H1 (cell line): ENCODE data around the gene AK2. TPM values are rescaled to one million over a fixed set of nuclear protein-coding genes. Genes with fewer than 3 reads are reported as not detected.

Source experiments
- CTCF ChIA-PET: fragments of 300-600 bp; sonication (Branson Sonifier 250); formaldehyde crosslinking; loops from one replicate; lab custom pipeline; 2021; ENCODE audit not compliant: partially characterized antibody; lab: Charles Lee
- POLR2A ChIA-PET: fragments of 300-600 bp; sonication (Branson Sonifier 250); formaldehyde crosslinking; loops from one replicate; lab custom pipeline; 2021; ENCODE audit warnings: inconsistent platforms; ENCODE audit not compliant: partially characterized antibody; lab: Charles Lee
- DNase-seq, 2 experiments: peaks; one replicate each; pipeline versions ENCODE4 v3.0.0 to v3.0.0-alpha.2; 2010 to 2022; ENCODE audit warnings: low spot score in 2 of 2, low read depth in 1 of 2, mixed read lengths in 1 of 2
- FAIRE-seq: peaks from 2 replicates; lab custom pipeline; 2011; peaks lifted over from hg19 to GRCh38; lab: Jason Lieb, UNC
- H2AFZ ChIP-seq: 2 replicates; pipeline ENCODE4 v1.8.1; 2012; ENCODE audit warnings: low read length, inconsistent platforms
- H2AK5ac ChIP-seq: 2 replicates; pipeline ENCODE4 v1.6.1; 2013; ENCODE audit warnings: low read depth, low read length
- H2BK120ac ChIP-seq: replicated peaks from 2 replicates; pipeline ENCODE3; 2013; ENCODE audit warnings: low read depth, low read length, inconsistent platforms
- H2BK12ac ChIP-seq: 2 replicates; pipeline ENCODE4 v1.6.1; 2013; ENCODE audit warnings: low read depth, low read length
- H2BK15ac ChIP-seq: 2 replicates; pipeline ENCODE4 v1.6.1; 2013; ENCODE audit warnings: low read length
- H2BK20ac ChIP-seq: 2 replicates; pipeline ENCODE4 v1.6.1; 2013; ENCODE audit warnings: low read length
- H2BK5ac ChIP-seq: 2 replicates; pipeline ENCODE4 v1.6.1; 2013; ENCODE audit warnings: low read depth, low read length
- H3K14ac ChIP-seq: 2 replicates; pipeline ENCODE4 v1.6.1; 2013; ENCODE audit warnings: inconsistent platforms; ENCODE audit not compliant: insufficient read length
- H3K18ac ChIP-seq: 2 replicates; pipeline ENCODE4 v1.6.1; 2013; ENCODE audit warnings: low read length; ENCODE audit errors: extremely low read depth
- H3K23ac ChIP-seq: 2 replicates; pipeline ENCODE4 v1.6.1; 2013; ENCODE audit warnings: inconsistent platforms; ENCODE audit not compliant: insufficient read length
- H3K23me2 ChIP-seq: 2 replicates; pipeline ENCODE4 v1.6.1; 2013; ENCODE audit warnings: low read depth, low read length
- H3K27ac ChIP-seq: 2 replicates; pipeline ENCODE4 v1.6.1; 2011; ENCODE audit warnings: low read depth, low read length, inconsistent platforms
- H3K27me3 ChIP-seq, 4 experiments: replicated peaks in 1 of 4; 1 replicate in 1 of 4; 2 replicates in 3 of 4; pipeline versions ENCODE4 v1.6.1 to v1.8.1; 2011 to 2013; ENCODE audit warnings: low read length in 3 of 4, mild to moderate bottlenecking in 3 of 4, inconsistent platforms in 2 of 4, mixed read lengths in 2 of 4, moderate library complexity in 1 of 4; ENCODE audit not compliant: control insufficient read depth in 3 of 4, insufficient read depth in 3 of 4; ENCODE audit errors: extremely low read depth in 1 of 4
- H3K36me3 ChIP-seq, 4 experiments: 2 replicates each; pipeline versions ENCODE4 v1.6.1 to v1.8.1; 2011 to 2013; ENCODE audit warnings: mild to moderate bottlenecking in 4 of 4, low read length in 3 of 4, moderate library complexity in 2 of 4, control low read depth in 1 of 4, inconsistent platforms in 1 of 4; ENCODE audit not compliant: insufficient read depth in 4 of 4, control insufficient read depth in 2 of 4
- H3K4ac ChIP-seq: replicated peaks from 2 replicates; pipeline ENCODE3; 2013; ENCODE audit warnings: low read length, low read depth, mixed read lengths, inconsistent platforms; ENCODE audit not compliant: insufficient read length
- H3K4me1 ChIP-seq, 4 experiments: replicated peaks in 1 of 4; 1 replicate in 1 of 4; 2 replicates in 3 of 4; pipeline versions ENCODE4 v1.6.1 to v1.8.1; 2011 to 2013; ENCODE audit warnings: low read length in 3 of 4, inconsistent platforms in 2 of 4, mixed read lengths in 1 of 4; ENCODE audit not compliant: insufficient read depth in 4 of 4, control insufficient read depth in 3 of 4
- H3K4me2 ChIP-seq, 2 experiments: 2 replicates each; pipeline versions ENCODE4 v1.6.1 to v1.8.1; 2011 to 2013; ENCODE audit warnings: low read depth in 2 of 2, low read length in 2 of 2, control low read depth in 1 of 2, inconsistent platforms in 1 of 2, mild to moderate bottlenecking in 1 of 2; ENCODE audit not compliant: insufficient read depth in 1 of 2
- H3K4me3 ChIP-seq, 4 experiments: fragments of 200-600, 300-600 bp in 1 of 4; sonication (generic), shearing (Covaris generic), sonication (Bioruptor Twin) in 1 of 4; 2 replicates each; pipeline versions ENCODE4 v1.5.1 to v1.8.1; 2011 to 2016; ENCODE audit warnings: low read length in 4 of 4, low read depth in 3 of 4, control low read depth in 2 of 4, inconsistent platforms in 2 of 4, mild to moderate bottlenecking in 2 of 4, mixed read lengths in 1 of 4, moderate library complexity in 1 of 4; ENCODE audit not compliant: insufficient read depth in 2 of 4; ENCODE audit errors: extremely low read depth in 1 of 4
- H3K56ac ChIP-seq: replicated peaks from 2 replicates; pipeline ENCODE3; 2013; ENCODE audit warnings: low read depth, mild to moderate bottlenecking, mixed read lengths, low read length, inconsistent platforms; ENCODE audit not compliant: insufficient read length
- H3K79me1 ChIP-seq: 2 replicates; pipeline ENCODE4 v1.6.1; 2013; ENCODE audit warnings: low read depth, low read length, control low read depth
- H3K79me2 ChIP-seq, 2 experiments: 2 replicates each; pipeline versions ENCODE4 v1.6.1 to v1.8.1; 2012 to 2013; ENCODE audit warnings: low read length in 2 of 2, mild to moderate bottlenecking in 2 of 2, inconsistent platforms in 1 of 2; ENCODE audit not compliant: insufficient read depth in 2 of 2, control insufficient read depth in 1 of 2
- H3K9ac ChIP-seq, 4 experiments: replicated peaks in 1 of 4; 1 replicate in 1 of 4; 2 replicates in 3 of 4; pipeline versions ENCODE4 v1.6.1 to v1.8.1; 2011 to 2013; ENCODE audit warnings: low read depth in 3 of 4, low read length in 3 of 4, control low read depth in 2 of 4, mild to moderate bottlenecking in 2 of 4, moderate library complexity in 2 of 4, inconsistent platforms in 1 of 4; ENCODE audit errors: extremely low read depth in 1 of 4
- H3K9me3 ChIP-seq, 2 experiments: 2 replicates each; pipeline versions ENCODE4 v1.6.1 to v1.8.1; 2012 to 2013; ENCODE audit warnings: mild to moderate bottlenecking in 2 of 2, moderate library complexity in 2 of 2, control low read depth in 1 of 2, inconsistent platforms in 1 of 2, low read depth in 1 of 2, low read length in 1 of 2, mixed read lengths in 1 of 2; ENCODE audit not compliant: insufficient read depth in 2 of 2
- H4K20me1 ChIP-seq, 2 experiments: replicated peaks in 1 of 2; 2 replicates each; pipeline versions ENCODE3 to v1.8.1; 2011 to 2013; ENCODE audit warnings: inconsistent platforms in 2 of 2, low read length in 2 of 2, mild to moderate bottlenecking in 1 of 2; ENCODE audit not compliant: insufficient read depth in 2 of 2, control insufficient read depth in 1 of 2
- H4K5ac ChIP-seq: 2 replicates; pipeline ENCODE4 v1.6.1; 2013; ENCODE audit warnings: low read length, low read depth, mixed read lengths, inconsistent platforms; ENCODE audit not compliant: insufficient read length
- H4K8ac ChIP-seq: 2 replicates; pipeline ENCODE4 v1.8.0; 2013; ENCODE audit warnings: mild to moderate bottlenecking, moderate library complexity, low read length, inconsistent platforms; ENCODE audit not compliant: insufficient read depth; ENCODE audit errors: extremely low read depth
- H4K91ac ChIP-seq: replicated peaks from 2 replicates; pipeline ENCODE3; 2013; ENCODE audit warnings: low read length, mixed read lengths, inconsistent platforms; ENCODE audit not compliant: insufficient read length
- GTF2F1 ChIP-seq: IDR thresholded peaks from 2 replicates; pipeline ENCODE4 v1.6.1; 2012; ENCODE audit warnings: low read depth, low read length, improper control_type of control experiment, borderline replicate concordance
- WGBS, 2 experiments: shearing (Covaris generic) in 1 of 2; methylation state at CpG; one replicate each; pipeline versions ENCODE4 v1.1.6 to v1.1.7; 2013 to 2015; ENCODE audit warnings: low lambda C conversion rate in 2 of 2, mixed read lengths in 2 of 2, inconsistent platforms in 1 of 2, low coverage in 1 of 2, missing lambda C conversion rate in 1 of 2; ENCODE audit not compliant: insufficient replicate concordance in 2 of 2, insufficient coverage in 1 of 2, insufficient read length in 1 of 2; ENCODE audit errors: extremely low coverage in 1 of 2, missing lambda C conversion rate in 1 of 2; 5-methylcytosine and 5-hydroxymethylcytosine counted together
- polyA plus RNA-seq, 7 experiments: library from polyadenylated mRNA; depleted of rRNA in 3 of 7; stranded (reverse) in 5 of 7; unstranded in 2 of 7; fragments of >200 nt in 5 of 7; fragments of 200-250 nt in 2 of 7; gene quantifications; 1 replicate in 5 of 7; 2 replicates in 1 of 7; 4 replicates in 1 of 7; pipeline versions ENCODE4 v1.2.1 to v1.2.3, GENCODE V29; 2011 to 2013; ENCODE audit warnings: missing spikeins in 2 of 7, mixed read lengths in 2 of 7
- total RNA-seq: library from RNA; stranded (reverse); fragmentation: NEBNext Ultra II Directional; extraction: Animal tissue kit (Norgen Biotek cat#: 25700); gene quantifications from 2 replicates; pipeline ENCODE4 v1.2.1, GENCODE V29; 2021
- TF ChIP-seq, protein P1 (sequence below), 3 experiments: IDR thresholded peaks; 1 replicate in 2 of 3; 2 replicates in 1 of 3; pipeline versions ENCODE4 v1.5.1 to v1.6.1; 2011; ENCODE audit warnings: low read length in 3 of 3, mild to moderate bottlenecking in 3 of 3, inconsistent platforms in 2 of 3, low read depth in 1 of 3, moderate library complexity in 1 of 3; ENCODE audit not compliant: insufficient read depth in 1 of 3; ENCODE audit errors: control extremely low read depth in 1 of 3

AK2 gene
- total and polyA plus RNA-seq, 2 of the 8 experiments (the other 6 are each of a cell fraction or from before 2014, with no cell fraction given): 92.3 to 137 TPM

DNA sequence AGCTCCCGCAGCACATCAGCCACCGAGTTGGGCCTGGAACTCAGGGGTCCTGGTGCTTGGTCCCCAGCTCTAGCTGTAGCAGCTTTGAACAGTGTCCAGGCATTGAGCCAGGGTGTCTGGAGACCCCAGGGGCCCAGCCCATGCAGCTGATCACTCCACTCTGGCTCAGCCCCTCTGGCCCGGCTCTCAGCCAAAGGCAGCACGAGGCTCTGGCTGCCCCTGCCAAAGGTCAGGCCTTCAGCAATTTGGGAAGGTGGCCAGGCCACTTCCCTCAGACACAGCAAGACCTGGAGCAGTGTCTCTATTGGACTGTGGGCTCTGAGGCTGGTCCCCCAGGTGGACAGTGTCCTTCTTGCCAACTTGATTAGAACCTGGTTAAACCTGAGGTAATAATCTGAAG, 37.7 kb downstream of the AK2 start:
- no peak overlapping the region for H4K8ac ChIP-seq
- H2BK20ac ChIP-seq: no peak overlapping the region
- no peak overlapping the region for H3K23ac ChIP-seq
- no peak overlapping the region for H3K9ac ChIP-seq
- H3K4me3 ChIP-seq: no peak overlapping the region
- ChIA-PET POLR2A (interaction anchor here (1.2 to 1.7 kb wide), 3 partner anchors 17 to 53 kb away, joined by 3 to 10 read pairs (median 8); partner anchors contain the start of gene RNF19B), CTCF (interaction anchor here (0.7 to 2.8 kb wide), 9 partner anchors 10 to 127 kb away, joined by 3 to 10 read pairs (median 4); no protein-coding TSS in a partner anchor)
- H3K79me2 ChIP-seq: no peaks in the 10 kb centered on the region; a peak in 1 of 4 replicates
- H3K79me1 ChIP-seq: no peaks in the 10 kb centered on the region
- H3K14ac ChIP-seq: no peak overlapping the region
- H4K91ac ChIP-seq: no peak overlapping the region
- H3K4me1 ChIP-seq: peaks cover 0 to 8% (median 3%) of the 10 kb centered on the region in 4 experiments; a peak in 2 of 7 replicates
- H3K4me2 ChIP-seq: no peak overlapping the region
- no peaks in the 10 kb centered on the region for H4K20me1 ChIP-seq
- H3K23me2 ChIP-seq: no peaks in the 10 kb centered on the region
- H2AK5ac ChIP-seq: no peak overlapping the region
- H3K9me3 ChIP-seq: no peaks in the 10 kb centered on the region
- no peak overlapping the region for H3K4ac ChIP-seq
- no peaks in the 10 kb centered on the region for H3K27me3 ChIP-seq
- H2BK12ac ChIP-seq: no peak overlapping the region
- FAIRE-seq (no peak), DNase-seq (no peak)
- H2BK120ac ChIP-seq: no peak overlapping the region
- no peak overlapping the region for H3K18ac ChIP-seq
- H3K36me3 ChIP-seq: no peaks in the 10 kb centered on the region
- no peak overlapping the region for H2AFZ ChIP-seq
- no peak overlapping the region for H3K56ac ChIP-seq
- no peak overlapping the region for H4K5ac ChIP-seq
- H3K27ac ChIP-seq: no peak overlapping the region
- no peak overlapping the region for H2BK5ac ChIP-seq
- whole genome bisulfite sequencing, 2 experiments: 96% methylated on average over 4 of the region's 4 CpGs; no CpG with 5 or more reads in 1 of the 2 experiments
- H2BK15ac ChIP-seq: no peak overlapping the region
- TF ChIP-seq GTF2F1: no peak
- TF ChIP-seq, protein P1, sequence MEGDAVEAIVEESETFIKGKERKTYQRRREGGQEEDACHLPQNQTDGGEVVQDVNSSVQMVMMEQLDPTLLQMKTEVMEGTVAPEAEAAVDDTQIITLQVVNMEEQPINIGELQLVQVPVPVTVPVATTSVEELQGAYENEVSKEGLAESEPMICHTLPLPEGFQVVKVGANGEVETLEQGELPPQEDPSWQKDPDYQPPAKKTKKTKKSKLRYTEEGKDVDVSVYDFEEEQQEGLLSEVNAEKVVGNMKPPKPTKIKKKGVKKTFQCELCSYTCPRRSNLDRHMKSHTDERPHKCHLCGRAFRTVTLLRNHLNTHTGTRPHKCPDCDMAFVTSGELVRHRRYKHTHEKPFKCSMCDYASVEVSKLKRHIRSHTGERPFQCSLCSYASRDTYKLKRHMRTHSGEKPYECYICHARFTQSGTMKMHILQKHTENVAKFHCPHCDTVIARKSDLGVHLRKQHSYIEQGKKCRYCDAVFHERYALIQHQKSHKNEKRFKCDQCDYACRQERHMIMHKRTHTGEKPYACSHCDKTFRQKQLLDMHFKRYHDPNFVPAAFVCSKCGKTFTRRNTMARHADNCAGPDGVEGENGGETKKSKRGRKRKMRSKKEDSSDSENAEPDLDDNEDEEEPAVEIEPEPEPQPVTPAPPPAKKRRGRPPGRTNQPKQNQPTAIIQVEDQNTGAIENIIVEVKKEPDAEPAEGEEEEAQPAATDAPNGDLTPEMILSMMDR (IDR thresholded peaks at IDR 0.05; ENCODE audit: control extremely low read depth in 1 of 3, insufficient read depth in 1 of 3, low read depth in 1 of 3, low read length in 3 of 3): no peak
